GM18907 (cell line): ENCODE measurements around the gene AKR1C3.
"Not testable (repeated sequence)": the region's sequence is repeated elsewhere in the genome, so short reads cannot be mapped to it uniquely, and the experiment has no call there.

Experiments used
- ATAC-seq: cut with Tn5 transposase; IDR thresholded peaks from one replicate; pipeline ENCODE4 v1.9.1; 2021; ENCODE audit warnings: mild to moderate bottlenecking, moderate library complexity; ENCODE audit not compliant: unreplicated experiment

The AKR1C3 gene

DNA sequence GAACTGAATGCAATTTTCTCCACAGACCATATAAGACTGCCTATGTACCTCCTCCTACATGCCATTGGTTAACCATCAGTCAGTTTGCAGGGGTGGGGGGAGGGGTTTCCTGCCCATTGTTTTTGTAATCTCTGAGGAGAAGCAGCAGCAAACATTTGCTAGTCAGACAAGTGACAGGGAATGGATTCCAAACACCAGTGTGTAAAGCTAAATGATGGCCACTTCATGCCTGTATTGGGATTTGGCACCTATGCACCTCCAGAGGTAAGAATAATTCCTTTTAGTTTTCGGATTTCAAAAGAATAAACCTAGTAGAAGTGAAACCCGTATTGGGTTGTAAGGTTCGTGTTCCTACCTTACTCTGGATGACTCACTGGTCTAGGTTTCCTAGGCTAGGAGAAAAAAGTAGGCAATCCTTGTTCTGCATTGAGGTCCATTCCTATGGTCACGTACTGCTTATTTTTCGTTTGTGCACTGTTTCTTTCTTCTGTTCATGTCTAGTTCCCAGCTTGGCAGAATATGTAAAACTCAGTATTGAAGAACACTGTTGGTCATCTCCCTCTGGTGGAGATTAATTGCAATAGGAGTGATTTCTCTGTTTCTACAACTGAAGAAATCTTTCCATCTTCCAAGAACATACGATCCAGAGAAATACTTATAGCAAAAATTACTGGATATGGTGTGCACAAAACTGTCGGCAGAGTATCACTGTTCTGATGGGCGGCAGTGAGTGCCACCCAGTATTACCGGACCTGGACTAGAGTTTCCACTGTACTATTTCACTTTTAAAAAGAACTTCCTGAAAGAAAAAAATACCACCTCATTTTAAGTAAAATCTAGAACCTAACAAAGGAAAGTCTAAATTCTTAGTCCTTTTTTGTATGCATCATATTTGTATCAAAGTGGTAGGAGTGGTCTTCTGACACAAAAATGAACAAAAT lies at the start of gene AKR1C3:
Gene AKR1C3, plus strand, starts transcription at position 150 of the 941 bp plus-strand sequence. Its CDS starts 31 bp downstream, at position 181.
- ATAC-seq, result no peak

- no peak for ATAC-seq
These were observed 49.1 kb upstream of the AKR1C3 start for GRCh38 chr10:5045095-5045494.

DNA sequence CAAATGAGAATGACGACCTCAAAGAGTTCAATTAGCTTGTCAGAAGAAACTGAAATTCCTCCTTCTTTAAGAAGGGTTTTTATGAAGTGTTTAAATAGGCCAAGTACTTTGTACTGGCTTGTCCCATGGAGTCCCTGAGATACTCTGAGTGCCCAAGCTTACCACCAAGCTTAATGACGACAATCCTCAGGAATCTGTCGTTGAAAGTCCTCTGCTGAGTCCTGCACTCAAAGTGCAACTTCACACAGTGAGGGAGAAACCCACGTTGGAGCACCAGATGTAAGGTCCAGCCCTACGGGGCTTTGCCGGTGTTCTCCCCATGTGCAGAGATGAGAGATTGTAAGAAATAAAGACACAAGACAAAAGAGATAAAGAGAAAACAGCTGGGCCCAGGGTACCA lies 47.8 kb upstream of the AKR1C3 start:
- ATAC-seq, result no peak

DNA sequence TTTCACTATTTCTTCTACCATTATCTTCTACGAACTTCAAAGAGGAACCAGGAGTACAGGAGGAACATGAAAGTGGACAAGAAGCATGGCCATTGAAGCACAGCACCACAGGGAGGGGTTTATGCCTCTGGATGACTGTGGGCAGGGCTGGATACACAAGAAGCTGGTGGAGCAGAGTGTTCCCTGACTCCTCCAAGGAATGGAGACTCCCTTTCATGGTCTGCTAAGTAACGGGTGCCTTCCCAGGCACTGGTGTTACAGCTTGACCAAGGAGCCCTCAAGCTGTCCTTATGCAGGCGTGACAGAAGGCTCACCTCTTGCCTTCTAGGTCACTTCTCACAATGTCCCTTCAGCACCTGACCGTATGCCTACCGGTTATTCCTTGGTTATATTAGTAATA lies 47.2 kb upstream of the AKR1C3 start:
- ATAC-seq, result not testable (repeated sequence)

DNA sequence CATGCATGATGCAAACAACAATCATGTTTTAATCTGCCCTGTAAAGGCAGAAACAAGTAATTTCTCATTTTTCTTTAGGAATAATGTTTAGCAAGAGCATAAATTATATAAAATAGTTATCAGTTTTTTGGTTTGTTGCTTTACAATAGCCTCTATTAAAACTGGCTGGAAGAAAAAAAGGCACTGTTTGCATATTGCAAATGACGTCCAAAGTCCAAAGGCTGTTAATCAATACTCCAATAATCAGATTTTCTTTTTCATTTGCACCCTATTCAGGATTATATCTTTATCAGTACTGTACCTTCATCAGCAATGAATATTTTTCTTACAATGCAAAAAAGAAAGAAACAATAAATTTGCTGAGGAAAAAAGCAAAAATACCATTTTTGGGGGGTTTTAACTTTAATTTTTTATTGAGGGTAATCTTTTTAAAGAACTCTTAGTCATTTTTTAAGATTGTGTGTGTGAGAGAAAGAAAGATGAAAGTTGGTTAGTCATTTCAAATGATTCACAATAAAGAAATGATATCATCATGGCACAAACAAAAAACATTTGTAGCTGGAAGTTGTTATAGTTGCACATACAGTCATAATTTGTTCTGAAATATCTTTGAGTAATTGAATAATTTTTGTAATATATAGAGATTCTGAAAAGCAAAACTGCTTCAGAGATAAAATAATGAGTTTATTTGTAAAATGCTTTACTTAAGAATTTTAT lies 46.1 kb upstream of the AKR1C3 start:
- ATAC-seq, result no peak

DNA sequence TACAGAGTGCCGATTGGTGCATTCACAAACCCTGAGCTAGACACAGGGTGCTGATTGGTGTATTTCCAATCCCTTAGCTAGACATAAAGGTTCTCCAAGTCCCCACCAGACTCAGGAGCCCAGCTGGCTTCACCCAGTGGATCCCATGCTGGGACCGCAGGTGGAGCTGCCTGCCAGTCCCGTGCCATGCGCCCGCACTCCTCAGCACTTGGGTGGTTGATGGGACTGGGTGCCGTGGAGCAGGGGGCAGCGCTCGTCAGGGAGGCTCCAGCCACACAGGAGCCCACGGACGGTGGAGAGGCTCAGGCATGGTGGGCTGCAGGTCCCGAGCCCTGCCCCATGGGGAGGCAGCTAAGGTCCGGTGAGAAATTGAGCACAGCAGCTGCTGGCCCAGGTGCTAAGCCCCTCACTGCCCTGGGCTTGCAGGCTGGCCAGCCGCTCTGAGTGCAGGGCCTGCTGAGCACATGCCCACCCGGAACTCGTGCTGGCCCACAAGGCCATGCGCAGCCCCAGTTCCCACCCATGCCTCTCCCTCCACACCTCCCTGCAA lies 41.2 kb upstream of the AKR1C3 start:
- not testable (repeated sequence) for ATAC-seq

- ATAC-seq, result not testable (repeated sequence)
These were observed 39.4 kb upstream of the AKR1C3 start for GRCh38 chr10:5054831-5055230.

DNA sequence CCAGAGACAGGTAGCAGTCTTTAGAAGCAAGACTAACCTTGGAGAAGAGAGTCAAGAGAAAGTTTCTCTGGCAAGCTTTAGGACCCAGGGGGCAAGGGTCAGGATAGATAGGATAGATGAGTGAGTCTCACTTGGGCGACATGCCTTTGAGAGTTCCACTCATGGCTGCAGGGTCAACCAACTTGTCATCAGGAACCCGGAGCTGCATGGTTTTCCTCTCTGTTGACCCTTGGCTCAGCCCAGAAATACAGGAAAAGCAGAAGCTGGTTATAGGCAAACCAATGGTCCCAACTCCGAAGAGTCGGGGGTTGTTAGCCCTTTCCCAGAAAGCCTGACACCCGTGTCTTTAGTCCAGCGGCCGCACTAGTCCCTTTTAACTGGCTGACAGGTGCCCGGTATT lies 34.9 kb upstream of the AKR1C3 start:
- not testable (repeated sequence) for ATAC-seq

DNA sequence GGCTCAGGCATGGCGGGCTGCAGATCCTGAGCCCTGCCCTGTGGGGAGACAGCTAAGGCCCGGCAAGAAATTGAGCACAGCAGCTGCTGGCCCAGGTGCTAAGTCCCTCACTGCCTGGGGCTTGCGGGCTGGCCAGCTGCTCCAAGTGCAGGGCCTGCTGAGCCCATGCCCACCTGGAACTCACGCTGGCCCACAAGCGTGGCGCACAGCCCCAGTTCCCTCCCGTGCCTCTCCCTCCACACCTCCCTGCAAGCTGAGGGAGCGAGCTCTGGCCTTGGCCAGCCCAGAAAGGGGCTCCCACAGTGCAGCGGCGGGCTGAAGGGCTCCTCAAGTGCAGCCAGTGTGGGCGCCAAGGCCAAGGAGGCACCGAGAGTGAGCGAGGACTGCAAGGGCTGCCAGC lies 33.4 kb upstream of the AKR1C3 start:
- ATAC-seq, result not testable (repeated sequence)

DNA sequence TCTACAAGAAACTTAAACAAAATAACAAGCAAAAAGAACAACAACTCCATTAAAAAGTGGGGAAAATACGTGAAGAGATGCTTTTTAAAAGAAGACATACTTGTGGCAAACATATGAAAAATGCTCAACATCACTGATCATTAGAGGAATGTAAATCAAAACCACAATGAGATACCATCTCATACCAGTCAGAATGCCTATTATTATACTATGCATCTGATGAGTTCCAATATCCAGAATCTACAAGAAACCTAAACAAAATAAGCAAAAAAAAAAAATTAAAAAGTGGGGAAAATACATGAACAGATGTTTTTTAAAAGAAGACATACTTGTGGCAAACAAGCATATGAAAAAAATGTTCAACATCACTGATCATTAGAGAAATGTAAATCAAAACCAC lies 29.6 kb upstream of the AKR1C3 start:
- no peak for ATAC-seq

DNA sequence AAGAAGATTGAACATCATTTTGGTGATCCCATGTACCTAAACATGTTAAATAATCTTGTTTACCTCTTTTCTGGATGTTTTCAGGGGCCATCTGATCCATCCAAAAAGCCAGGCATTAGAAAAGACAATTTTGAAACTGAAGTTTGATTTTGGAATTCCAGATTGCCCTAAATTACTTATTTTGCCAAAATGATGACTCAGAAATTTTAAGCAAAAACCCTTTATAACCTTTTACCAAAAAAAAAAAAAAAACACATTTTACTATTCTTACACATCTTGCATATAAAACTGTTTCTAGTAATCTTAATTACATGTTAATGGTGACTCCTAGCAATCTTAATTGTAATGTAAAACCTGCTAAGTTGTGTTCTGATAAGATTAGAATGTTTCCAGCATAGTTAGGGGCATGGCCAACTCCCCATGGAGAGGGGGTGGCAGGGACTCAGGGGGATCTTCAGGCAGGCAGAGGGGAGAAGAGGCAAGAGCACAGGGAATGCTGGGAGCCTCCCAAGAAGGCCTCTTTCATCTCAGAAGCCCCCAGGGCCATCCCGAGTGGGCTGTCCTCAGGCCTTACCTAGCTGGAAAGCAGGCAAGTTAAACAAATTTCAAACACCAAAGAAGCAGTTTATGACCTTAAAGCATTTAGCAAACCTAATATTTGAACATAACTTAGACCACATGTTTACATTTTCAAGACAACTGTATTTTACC lies 25.8 kb upstream of the AKR1C3 start:
- no peak for ATAC-seq

DNA sequence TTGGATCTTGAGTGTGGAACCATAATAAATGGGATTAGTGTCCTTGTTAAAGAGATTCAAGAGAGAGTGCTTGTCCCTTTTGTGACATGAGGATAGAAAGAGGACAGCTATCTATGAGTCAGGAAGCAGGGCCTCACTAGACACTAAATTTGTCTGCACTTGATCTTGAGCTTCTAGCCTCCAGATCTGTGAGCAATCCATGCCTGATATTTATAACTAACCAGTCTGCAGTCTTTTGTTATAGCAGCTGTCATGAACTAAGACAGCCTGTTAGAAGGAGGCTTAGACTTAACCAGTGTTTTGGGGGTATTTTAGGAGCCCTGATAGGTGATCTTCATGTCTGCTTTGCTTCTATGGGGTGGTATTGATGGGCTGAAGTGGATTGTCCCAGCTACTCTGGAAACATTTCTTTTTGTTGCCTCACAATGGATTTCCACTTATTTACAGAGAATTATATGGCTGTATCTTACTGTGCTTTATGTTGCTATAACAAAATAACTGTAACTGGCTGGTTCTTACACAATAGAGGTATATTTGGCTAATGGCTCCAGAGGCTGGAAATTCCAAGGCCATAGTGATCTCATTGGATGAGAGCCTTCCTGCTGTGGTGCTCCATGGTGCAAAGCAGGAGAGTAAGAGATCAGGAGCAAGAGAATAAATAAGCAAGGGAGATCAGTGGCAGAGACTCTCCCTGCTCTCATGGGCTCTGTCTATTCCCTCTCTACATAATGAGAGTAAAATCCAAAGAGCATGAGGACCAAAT lies 23.4 kb upstream of the AKR1C3 start:
- no peak for ATAC-seq

GRCh38 chr10:5071411-5072198 lies 22.6 kb upstream of the AKR1C3 start:
- no peak for ATAC-seq

DNA sequence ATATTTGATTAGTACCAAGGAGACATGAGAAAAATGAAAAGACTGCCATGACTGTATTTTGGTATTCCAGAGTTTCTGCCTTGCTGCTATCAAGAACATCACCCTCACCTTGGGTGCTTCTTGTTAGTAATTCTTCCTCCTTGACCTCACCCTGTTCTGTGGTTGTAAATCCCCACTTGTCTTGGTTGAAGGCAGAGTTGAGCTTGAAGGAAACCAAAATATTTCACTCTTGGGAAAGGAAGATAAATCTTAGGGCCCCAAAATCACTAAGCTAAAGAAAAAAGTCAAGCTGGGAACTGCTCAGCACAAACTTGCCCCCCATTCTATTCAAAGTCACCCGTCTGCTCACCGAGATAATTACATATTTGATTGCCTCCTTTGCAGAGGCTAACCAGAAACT lies 20.6 kb upstream of the AKR1C3 start:
- no peak for ATAC-seq

DNA sequence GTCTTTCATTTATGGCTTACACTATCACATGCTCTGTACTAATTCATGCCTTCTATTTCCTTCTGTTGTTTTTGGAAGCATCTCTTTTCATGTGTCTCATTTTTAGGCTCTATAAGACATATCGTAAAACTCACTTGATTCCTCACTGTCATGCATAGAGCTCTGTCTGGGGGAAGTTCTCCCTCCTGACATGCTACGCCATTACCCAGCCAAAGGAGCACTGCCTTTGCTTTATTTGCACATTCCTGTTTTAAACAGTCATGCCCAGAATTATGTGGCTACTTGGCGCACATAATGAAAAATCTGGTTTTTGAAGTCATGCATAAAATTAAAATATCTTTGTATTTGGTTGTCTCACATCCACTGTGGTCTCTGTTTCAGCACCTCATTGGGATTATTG lies 17.6 kb upstream of the AKR1C3 start:
- ATAC-seq, result no peak

DNA sequence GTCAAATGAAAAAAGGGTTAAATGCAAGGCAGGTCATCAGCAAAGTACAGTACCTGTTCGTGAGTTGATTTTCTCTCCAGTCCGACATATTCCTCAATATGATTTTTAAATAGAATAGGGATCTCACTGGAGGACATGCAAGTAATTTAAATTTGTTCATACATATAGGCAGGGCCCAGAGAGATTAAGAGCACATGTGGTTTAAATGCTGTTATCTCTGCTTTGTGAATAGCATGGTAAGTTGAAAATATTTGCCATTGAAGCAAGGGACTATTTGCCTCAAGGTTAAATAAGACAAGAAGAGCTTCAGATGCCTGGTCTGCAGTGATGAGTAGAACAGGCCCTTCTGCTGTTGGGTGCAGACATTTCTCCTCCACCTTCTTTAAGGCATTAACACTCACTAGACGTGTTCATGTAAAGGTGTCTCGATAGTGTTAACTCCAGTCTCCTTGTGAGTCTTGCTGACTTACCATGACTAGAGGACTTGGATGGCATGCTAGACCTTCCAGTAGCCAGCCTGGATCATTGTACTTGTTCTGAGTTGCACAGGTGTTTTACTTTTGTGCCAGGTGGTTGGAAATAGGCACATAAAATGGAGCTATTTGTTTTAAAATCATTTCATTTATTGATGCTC lies 15.6 kb upstream of the AKR1C3 start:
- no peak for ATAC-seq

DNA sequence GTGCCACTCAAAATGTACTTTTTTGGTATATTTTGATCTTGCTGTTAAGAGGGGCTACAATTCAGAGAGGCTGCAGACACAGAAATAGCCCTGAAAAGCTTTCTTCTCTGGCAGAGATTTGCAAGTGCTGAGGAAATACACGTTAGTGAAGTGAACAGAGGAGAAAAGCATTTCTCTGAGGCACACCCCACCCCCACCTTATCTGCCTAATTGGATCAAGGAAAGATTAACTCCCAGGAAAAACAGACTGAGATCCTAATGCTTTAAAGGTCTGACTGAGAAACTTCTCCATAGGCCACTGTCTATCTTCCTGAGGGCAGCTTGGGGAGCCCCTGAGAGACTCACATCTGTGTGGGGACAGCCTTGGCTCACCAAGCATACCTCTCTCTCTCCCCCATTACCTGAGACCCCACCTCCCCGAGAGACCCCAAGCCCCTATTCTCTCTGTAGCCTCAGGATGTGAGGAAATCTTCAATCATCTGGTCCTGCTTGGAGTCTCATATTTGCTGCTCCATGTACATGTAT lies 14.8 kb upstream of the AKR1C3 start:
- ATAC-seq, result no peak

DNA sequence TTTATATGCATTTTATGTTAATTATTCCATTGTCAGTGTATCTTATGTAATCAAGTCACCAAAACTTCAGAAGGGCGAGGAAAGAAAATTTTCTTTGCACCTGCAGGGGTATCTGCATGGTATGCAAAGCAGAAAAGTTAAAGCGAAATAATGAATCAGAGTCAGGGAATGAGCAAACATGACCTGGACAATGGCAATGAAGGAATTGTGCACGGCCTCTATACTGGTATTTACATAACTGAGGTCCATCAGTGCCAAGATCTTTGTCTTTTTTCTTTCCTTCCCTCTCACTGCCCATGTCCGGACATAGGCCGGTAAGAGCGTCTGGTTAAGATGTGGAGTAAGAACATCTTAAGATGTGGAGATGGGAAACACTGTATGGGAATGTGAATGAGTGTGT lies 14.4 kb upstream of the AKR1C3 start:
- ATAC-seq, result no peak

DNA sequence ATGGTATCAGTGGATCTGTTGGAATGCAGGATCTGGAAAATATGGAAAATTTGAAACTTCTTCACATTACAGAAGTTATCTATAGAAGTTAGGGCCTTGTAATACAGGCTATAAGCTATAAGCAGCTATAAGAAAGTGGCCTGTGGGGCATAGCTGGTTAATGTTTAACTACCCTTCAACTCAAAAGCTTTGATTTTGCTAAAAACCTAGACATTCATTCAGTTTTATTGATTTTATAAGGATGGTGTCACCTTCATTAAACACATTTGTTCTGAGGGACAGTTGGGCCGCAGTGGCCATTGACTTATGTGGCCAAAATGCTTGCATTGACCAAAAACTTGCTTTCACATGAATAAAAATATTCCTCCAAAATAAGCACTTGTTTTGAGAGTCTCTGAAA lies 13.1 kb upstream of the AKR1C3 start:
- ATAC-seq, result no peak
